HG03342 (cell line): ENCODE data around the gene C6orf58.
"Not testable (repeated sequence)": the region's sequence is repeated elsewhere in the genome, so short reads cannot be mapped to it uniquely, and the experiment has no call there.

ENCODE experiments used
- ATAC-seq: cut with Tn5 transposase; IDR thresholded peaks from one replicate; pipeline ENCODE4 v1.9.1; 2021; ENCODE audit warnings: mild to moderate bottlenecking, moderate library complexity; ENCODE audit not compliant: unreplicated experiment

C6orf58 gene

DNA sequence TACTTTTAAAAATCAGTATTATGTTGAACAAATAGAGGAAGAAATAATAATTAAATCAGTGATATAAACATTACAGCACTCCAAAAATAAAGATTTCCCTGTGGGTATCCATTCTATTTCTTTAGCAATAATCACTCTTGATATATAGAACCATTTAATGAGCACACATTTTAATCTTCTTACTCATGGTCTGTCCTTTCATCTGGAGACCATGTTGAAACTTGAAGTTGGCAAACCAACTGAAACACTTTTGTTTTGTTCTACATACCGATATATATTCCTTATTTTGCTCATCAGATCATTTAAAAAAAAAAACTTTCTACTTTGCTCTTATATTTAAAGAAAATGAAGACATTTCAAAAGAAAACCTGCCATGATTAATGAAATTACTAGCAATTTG, 13.4 kb downstream of the C6orf58 start:
- no peak for ATAC-seq

DNA sequence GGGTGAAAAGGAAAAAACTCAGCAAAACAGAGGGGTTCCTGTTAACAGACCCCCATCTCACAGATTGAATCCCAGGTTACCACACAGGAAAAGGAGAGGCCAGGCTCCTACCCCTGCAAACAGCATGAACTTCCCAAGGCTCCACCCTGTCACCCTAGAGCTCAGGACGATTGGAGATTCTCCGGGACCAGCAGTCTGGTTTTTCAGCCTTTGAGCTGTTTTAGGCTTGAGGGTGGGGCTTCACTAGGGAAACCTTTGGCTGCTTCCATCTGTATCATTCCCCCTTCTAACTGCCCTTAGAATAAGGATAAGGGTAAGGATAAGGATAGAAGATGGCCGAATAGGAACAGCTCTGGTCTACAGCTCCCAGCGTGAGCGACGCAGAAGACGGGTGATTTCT, 16.0 kb downstream of the C6orf58 start:
- ATAC-seq: no peak

DNA sequence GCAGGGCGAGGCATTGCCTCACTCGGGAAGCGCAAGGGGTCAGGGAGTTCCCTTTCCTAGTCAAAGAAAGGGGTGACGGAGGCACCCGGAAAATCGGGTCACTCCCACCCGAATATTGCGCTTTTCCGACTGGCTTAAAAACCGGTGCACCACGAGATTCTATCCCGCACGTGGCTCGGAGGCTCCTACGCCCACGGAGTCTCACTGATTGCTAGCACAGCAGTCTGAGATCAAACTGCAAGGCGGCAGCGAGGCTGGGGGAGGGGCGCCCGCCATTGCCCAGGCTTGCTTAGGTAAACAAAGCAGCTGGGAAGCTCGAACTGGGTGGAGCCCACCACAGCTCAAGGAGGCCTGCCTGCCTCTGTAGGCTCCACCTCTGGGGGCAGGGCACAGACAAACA, 16.5 kb downstream of the C6orf58 start:
- not testable (repeated sequence) for ATAC-seq

DNA sequence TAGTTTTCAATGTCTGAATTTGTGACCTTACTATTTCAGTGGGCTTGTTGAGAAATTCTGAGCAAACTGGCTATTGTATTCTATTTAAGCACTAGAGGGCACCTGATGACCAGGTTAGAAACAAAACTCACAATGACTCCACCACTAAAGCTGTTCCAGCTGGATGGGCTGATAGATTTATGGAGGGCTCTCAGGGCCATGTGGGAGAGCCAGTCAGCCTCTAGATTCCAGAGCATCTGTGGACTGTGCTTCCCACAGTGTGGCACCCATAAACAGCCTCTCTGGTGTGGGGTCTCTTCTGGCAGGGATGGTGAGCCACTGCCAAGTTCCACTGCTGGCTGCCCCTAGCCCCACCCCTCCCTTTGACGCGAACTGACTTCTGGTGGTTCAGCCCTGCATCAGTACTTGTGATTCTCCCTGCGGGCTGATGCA, 29.2 kb downstream of the C6orf58 start:
- ATAC-seq: no peak

DNA sequence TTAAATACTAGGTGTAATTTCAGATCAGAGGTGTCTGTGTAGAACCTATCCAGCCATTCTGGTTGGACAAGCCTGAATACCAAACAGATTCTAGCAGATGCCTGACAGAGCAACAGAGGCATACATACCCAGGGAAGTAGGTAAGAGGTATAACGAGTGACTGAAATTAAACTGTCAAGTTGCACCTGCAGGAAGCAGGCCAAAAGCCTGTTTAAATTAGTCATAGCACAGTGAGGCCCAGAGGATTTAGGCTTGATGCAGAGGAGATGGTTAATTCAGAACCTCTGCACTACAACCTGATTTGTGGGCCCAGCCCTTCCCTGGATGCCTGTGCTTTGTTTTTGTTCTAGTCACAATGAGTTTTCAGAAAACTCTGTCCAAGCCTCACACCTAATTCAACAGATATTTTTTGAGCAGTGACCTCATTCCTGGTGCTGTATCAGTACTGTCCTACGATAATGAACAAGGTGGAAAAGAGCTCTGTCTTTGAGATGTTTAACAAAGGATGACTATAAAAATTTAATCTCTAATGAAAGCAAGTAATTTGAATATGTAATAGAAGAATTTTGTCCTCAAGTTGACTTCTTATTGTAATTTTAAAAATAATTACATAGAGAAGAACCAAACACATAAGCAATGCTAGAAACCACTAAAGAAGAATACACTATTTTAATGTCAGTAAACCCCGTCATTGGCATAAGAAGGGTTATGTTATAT, 31.7 kb downstream of the C6orf58 start:
- no peak for ATAC-seq

DNA sequence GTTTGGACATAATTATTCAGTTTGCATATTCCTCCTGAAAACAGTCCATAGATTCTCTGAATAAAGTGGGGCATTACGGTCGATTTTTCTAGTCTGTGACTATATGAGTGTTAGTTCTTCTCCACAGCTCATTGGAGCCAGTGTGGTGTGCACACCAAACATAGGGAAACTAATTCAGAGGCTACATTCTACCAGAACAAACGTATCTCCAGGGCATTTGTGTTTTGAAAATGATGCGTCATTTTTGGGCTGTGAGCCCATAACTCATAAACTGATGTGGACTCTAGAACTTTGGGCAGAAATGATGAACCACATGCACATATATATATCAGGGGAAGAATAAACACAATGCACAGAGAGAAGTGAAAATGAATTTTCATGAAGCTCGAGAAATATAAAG, 41.8 kb downstream of the C6orf58 start:
- no peak for ATAC-seq

DNA sequence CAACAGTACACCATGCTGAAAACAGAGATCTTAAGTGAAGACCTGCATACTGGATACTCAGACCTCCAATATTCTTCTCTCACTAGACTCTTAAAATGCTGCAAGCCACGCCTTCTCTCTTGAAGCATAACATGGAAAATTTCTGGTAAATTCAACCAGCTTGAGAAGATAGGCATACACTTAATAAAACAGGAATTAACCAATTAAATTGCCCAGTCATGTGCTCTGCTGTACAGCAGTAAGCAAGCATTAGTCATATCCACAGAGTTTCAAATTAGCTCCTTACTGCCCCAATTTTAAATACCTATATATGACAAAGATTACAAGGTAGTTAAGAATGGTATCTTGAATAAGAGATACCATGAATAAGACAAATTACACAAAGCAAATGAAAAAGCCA, 53.8 kb downstream of the C6orf58 start:
- ATAC-seq: no peak

DNA sequence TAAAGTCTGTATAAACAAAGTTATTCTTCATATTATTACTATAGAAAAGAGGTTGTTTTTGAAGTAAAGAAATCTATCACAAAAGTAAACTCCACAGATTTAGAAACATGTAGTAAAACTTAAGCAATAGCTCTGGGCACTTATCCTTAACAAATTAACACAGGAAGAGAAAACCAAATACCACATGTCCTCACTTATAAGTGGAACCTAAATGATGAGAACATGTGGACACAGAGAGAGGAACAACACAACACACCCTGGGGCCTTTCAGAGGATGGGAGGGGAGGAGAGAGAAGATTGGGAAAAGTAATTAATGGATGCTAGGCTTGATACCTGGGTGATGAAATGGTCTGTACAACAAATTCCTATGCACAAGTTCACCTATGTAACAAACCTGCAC, 57.2 kb downstream of the C6orf58 start:
- no peak for ATAC-seq

DNA sequence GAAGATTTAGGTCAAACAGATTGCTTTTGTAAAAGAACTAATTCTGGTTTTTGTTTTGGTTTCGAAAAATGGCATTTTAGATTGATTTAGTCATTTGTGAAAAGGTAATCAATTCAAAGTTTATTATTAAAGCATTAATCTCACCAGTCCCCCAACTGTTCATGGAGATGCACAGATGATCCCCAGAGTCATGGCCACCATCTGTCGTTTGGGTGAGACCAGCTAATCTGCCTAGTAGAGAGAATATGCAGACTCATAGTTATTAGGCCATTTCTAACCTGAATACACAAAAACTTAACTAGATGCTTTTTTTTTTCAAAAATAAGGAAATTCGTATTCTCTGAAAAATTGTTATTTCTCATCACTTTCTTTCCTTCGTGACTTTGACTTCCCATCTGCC, 58.1 kb downstream of the C6orf58 start:
- no peak for ATAC-seq

DNA sequence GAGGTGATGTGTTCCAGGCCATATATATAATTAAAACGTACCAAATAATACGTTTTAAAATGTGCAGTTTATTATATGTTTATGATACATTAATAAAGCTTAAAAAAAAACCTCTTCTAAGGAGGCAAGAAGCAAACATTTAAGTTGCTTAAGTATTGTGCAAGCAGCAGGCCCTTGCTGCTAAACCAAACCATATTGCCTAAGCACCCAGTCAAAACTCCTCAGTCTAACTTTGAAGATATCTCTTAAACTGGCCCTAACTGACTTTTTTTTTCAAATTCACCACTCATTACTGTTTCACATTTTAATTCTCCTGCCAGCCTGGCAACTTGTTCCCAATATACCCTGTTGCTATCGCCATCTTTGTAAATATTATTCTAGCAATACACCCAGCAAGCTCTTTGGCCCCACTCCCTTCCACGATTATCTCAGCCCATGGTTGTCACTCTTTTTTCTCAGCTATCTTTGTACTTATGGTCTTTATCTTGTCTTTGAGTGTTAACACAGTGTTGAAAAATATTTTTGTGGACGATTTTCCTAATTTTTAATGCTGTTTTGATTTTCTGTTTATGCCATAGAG, 60.9 kb downstream of the C6orf58 start:
- ATAC-seq: no peak
